HEK293T (cell line): ENCODE results near the gene TMEM94.

ENCODE experiments used
- CTBP1 ChIP-seq: fragments of 450-650 bp; IDR thresholded peaks from 2 replicates; pipeline ENCODE4 v1.6.1; 2016; ENCODE audit warnings: borderline replicate concordance
- FOXK2 ChIP-seq: fragments of 450-650 bp; IDR thresholded peaks from 2 replicates; pipeline ENCODE4 v1.6.1; 2016; ENCODE audit warnings: mild to moderate bottlenecking
- SUZ12 ChIP-seq: fragments of 450-650 bp; IDR thresholded peaks from 2 replicates; pipeline ENCODE4 v1.6.1; 2016; ENCODE audit warnings: mild to moderate bottlenecking
- ZNF384 ChIP-seq: fragments of 450-650 bp; IDR thresholded peaks from 2 replicates; pipeline ENCODE4 v1.6.1; 2016

GRCh38 chr17:75414488-75414887, 41.9 kb upstream of the TMEM94 start:
- TF ChIP-seq CTBP1 = no peak
- TF ChIP-seq SUZ12 = no peak
- no peak for TF ChIP-seq ZNF384
- no peak for TF ChIP-seq FOXK2
